Endometrial microvascular endothelial cells (primary cell): ENCODE data around the gene EYA3. TPM values are rescaled to one million over a fixed set of nuclear protein-coding genes. Genes with fewer than 3 reads are reported as not detected.

Experiments
- in situ Hi-C: cut with HindIII; loops from 2 replicates; pipeline ENCODE4 v1.10.0; 2017; ENCODE audit warnings: low sequenced_read_pairs, low pct_unique_long_range_greater_than_20kb; ENCODE audit errors: inconsistent ontology term
- total RNA-seq: library from RNA; depleted of rRNA; stranded (reverse); fragments of >200 nt; gene quantifications from one replicate; pipeline ENCODE4 v1.2.3, GENCODE V29; 2015; ENCODE audit errors: inconsistent ontology term

Gene EYA3
- total RNA-seq, 1 donor from 2014 or later: 15.1 TPM

GRCh38 chr1:28115267-28115666 is 26.9 kb upstream of the EYA3 start:
- in situ Hi-C loops: no loop called here

GRCh38 chr1:28114844-28115243 is 26.4 kb upstream of the EYA3 start:
- in situ Hi-C loops: no loop called here

DNA sequence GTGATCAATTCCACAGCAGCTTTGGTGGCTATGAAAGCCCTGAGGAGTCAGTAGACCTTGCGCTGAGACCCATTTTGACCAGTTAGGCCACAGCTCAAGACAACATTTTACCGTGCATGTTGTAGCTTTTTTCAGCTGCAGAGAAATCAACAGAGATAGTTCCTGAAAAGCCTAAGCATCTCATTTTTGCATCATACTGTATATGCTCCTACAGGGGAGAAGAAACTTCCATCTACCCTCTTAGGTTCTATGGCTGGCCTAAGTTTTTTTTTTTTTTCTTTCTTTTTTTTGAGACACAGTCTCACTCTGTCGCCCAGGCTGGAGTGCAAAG is 24.8 kb upstream of the EYA3 start:
- in situ Hi-C loops: no loop called here

DNA sequence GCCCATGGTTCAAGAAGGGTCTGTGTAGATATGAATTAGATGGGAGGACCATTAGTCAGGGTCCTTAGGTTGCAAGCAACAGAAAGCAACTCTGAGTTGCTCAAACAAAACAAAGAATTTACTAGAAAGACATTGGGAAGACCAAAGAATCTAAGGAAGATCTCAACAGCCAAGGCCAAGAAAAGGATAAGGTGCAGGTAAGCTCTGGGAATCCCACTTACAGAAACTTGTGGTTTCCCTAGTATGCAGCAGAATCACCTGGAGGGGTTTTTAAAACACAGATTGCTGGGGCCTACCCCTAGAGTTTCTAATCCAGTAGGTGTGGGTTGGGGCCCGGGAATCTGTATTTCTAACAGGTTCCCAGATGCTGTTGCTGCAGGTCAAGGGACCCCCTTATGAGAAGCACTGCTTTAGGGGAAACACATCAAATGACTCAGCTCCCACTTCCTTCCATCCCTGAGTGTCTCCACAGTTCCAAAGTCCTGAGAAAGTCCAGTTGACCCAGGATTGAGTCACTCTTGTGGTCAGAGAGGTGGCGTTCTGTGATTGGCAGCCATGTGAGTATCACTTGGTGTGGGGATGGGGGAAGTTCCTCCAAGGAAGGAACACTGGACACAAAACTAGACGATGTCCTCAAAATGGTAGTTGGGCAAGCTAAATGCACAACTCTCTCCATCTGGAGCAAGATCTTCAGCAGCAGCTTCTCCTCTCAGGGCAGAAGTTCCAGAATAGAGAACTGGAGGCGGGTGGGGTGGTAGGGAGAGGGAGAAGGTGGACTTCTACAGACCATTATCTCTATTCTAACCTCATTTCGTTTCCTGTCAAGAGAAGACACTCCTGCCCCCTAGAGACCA is 24.2 kb upstream of the EYA3 start:
- in situ Hi-C loops: no loop called here

GRCh38 chr1:28111157-28111556 is 22.7 kb upstream of the EYA3 start:
- in situ Hi-C loops: no loop called here

DNA sequence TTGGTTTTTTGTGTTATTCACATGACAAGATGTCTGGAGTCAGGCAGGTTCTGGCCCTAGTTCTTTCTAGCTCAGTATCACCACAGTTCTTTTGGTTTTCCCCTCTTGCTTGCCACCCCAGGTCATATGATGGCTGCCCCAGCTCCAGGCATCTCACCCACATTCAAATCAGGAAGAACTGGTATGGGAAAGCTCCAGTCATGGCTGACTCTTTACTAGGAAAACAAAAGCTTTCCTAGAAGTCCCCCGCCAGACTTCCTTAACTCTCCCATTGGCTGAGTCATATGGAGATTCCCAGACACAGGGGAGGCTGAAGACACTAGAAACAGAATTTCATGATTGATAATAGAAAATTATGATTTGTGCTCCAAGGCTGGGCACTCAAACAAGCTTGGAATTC is 22.1 kb upstream of the EYA3 start:
- in situ Hi-C loops: no loop called here

GRCh38 chr1:28109639-28110038 is 21.2 kb upstream of the EYA3 start:
- in situ Hi-C loops: no loop called here

GRCh38 chr1:28108001-28108400 is 19.6 kb upstream of the EYA3 start:
- in situ Hi-C loops: no loop called here

- in situ Hi-C loops: no loop called here
These were observed 16.6 kb upstream of the EYA3 start for GRCh38 chr1:28104866-28105467.

DNA sequence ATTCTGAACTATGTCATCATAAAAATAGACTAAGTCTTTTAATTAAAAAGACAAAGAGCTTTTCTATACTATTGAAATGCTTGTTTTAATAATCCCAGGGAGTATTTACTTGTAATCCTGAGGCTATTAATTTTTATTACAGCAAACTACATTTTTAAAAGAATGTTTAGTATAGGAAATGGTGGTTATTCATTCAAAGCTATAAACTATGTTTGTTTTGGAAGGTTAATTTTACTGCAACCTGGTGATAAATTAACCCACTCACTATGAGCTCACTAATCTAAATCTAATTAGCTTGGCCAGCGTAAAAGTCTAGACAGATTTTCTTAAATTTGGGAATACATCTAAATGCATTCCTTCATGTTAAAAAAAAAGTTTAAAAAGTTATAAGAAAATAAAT is 13.8 kb upstream of the EYA3 start:
- in situ Hi-C loops: no loop called here

GRCh38 chr1:28099050-28099769 is 10.8 kb upstream of the EYA3 start:
- in situ Hi-C loops: no loop called here

- in situ Hi-C loops: no loop called here
These were observed 8.7 kb upstream of the EYA3 start for GRCh38 chr1:28097100-28097472.

DNA sequence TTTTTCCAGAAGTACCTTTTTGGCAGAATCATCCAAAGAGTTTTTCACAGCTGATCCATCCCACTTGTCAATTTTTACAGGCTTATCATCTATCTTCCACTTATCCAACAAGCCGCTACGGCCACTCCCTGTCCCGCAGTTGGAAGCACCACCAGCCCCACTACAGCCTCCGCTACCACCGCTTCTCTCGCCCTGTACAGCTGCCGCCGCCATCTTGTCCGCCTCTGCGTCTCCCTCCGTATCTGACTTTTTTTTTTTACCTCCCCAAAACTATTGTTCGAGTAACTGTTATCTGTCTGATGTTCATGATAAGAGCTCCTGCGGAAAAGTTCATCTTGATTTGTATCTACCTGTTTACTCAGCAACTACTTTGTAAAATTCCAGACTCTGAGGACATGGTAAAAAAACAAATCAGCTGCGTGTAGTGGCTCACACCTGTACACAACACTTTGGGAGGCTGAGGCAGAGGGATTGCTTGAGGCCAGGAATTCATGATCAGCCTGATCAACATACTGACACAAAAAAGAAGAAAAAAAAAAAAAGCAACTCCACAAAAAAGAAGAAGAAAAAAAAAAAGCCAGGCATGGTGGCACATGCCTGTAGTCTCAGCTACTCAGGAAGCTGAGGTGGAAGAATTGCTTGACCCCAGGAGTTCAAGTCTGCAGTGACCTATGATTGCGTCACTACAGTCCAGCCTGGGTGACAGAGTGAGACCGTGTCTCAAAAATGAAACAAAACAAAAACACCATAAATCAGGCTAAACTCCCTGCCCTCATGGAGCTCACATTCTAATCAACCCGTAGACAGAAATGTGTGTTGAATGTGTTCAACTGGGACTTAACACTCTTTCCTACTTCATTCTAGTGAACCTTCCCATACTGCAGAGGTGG is 8.0 kb upstream of the EYA3 start:
- in situ Hi-C loops: no loop called here

GRCh38 chr1:28091043-28091781 is 2.8 kb upstream of the EYA3 start:
- in situ Hi-C loops: no loop called here

- in situ Hi-C loops: no loop called here
These were observed 719 bp downstream of the EYA3 start for GRCh38 chr1:28087614-28088167.

- in situ Hi-C loops: no loop called here
These were observed 1.8 kb downstream of the EYA3 start for GRCh38 chr1:28086651-28087050.

GRCh38 chr1:28085129-28085528 is 3.3 kb downstream of the EYA3 start:
- in situ Hi-C loops: no loop called here

GRCh38 chr1:28083876-28084275 is 4.5 kb downstream of the EYA3 start:
- in situ Hi-C loops: no loop called here
